K562 (cell line): ENCODE results near the gene SYF2. TPM values are rescaled to one million over a fixed set of nuclear protein-coding genes. Genes with fewer than 3 reads are reported as not detected.

ENCODE experiments used
- ELF1 ChIP-seq: fragments of 200-800 bp; sonication (Bioruptor generic); IDR thresholded peaks from 2 replicates; pipeline ENCODE4 v1.6.1; 2016; ENCODE audit warnings: missing genetic modification characterization, missing compliant biosample characterization
- ELF2 ChIP-seq: fragments of 250-450 bp; sonication (Bioruptor Pico); IDR thresholded peaks from 2 replicates; pipeline ENCODE4 v1.5.0; 2021; ENCODE audit warnings: mild to moderate bottlenecking
- EWSR1 ChIP-seq: fragments of 450-650 bp; IDR thresholded peaks from 2 replicates; pipeline ENCODE4 v1.6.1; 2018; ENCODE audit warnings: borderline replicate concordance, mild to moderate bottlenecking, low read depth, moderate library complexity; ENCODE audit not compliant: partially characterized antibody
- GATA2 ChIP-seq: sonication (generic); formaldehyde crosslinking; IDR thresholded peaks from 2 replicates; pipeline ENCODE4 v1.4.0; 2020; ENCODE audit warnings: mild to moderate bottlenecking, missing genetic modification reagents
- HMBOX1 ChIP-seq: sonication (generic); IDR thresholded peaks from 2 replicates; pipeline ENCODE4 v1.6.1; 2016
- ILK ChIP-seq: fragments of 450-650 bp; IDR thresholded peaks from 2 replicates; pipeline ENCODE4 v1.6.1; 2016; ENCODE audit warnings: missing genetic modification characterization, low read depth, mild to moderate bottlenecking, missing compliant biosample characterization, moderate library complexity, borderline replicate concordance
- JUN ChIP-seq, 2 experiments: sonication (generic) in 1 of 2; formaldehyde crosslinking in 1 of 2; IDR thresholded peaks; 2 replicates each; pipeline versions ENCODE4 v1.6.1 to v1.8.0; 2012 to 2022; ENCODE audit warnings: borderline replicate concordance in 2 of 2, mild to moderate bottlenecking in 2 of 2, improper control_type of control experiment in 1 of 2, low read depth in 1 of 2, low read length in 1 of 2, missing genetic modification reagents in 1 of 2
- JUND ChIP-seq, 2 experiments: IDR thresholded peaks; 2 replicates in 1 of 2; 3 replicates in 1 of 2; pipeline ENCODE4 v1.6.1; 2011; ENCODE audit warnings: borderline replicate concordance in 2 of 2, low read depth in 2 of 2, low read length in 2 of 2, improper control_type of control experiment in 1 of 2, missing biosample characterization in 1 of 2, missing genetic modification characterization in 1 of 2, missing genetic modification reagents in 1 of 2
- MAFG ChIP-seq: fragments of 450-650 bp; conservative IDR thresholded peaks from 2 replicates; pipeline ENCODE4 v1.6.1; 2016; ENCODE audit warnings: missing genetic modification characterization, missing compliant biosample characterization
- MAZ ChIP-seq, 2 experiments: fragments of 450-650 bp in 1 of 2; sonication (generic) in 1 of 2; formaldehyde crosslinking; IDR thresholded peaks in 1 of 2; conservative IDR thresholded peaks in 1 of 2; 2 replicates each; pipeline versions ENCODE4 v1.4.0 to v1.5.0; 2020; ENCODE audit warnings: mild to moderate bottlenecking in 1 of 2, missing genetic modification reagents in 1 of 2
- MBD2 ChIP-seq: sonication (generic); IDR thresholded peaks from 2 replicates; pipeline ENCODE4 v1.6.1; 2016; ENCODE audit warnings: low read depth, borderline replicate concordance
- MCM5 ChIP-seq: fragments of 450-650 bp; IDR thresholded peaks from 2 replicates; pipeline ENCODE4 v1.6.1; 2016; ENCODE audit warnings: low read depth
- NCOA6 ChIP-seq: fragments of 450-650 bp; IDR thresholded peaks from 2 replicates; pipeline ENCODE4 v1.6.1; 2017; ENCODE audit warnings: mild to moderate bottlenecking
- NFIC ChIP-seq: fragments of 450-650 bp; IDR thresholded peaks from 2 replicates; pipeline ENCODE4 v1.6.1; 2017; ENCODE audit warnings: mild to moderate bottlenecking, inconsistent platforms
- NRF1 ChIP-seq, 2 experiments: fragments of 450-650 bp; IDR thresholded peaks in 1 of 2; conservative IDR thresholded peaks in 1 of 2; 2 replicates each; pipeline ENCODE4 v1.6.1; 2014; ENCODE audit warnings: mild to moderate bottlenecking in 2 of 2
- PTBP1 ChIP-seq: fragments of 200-400 bp; formaldehyde crosslinking; IDR thresholded peaks from 2 replicates; pipeline ENCODE4 v1.6.1; 2017; ENCODE audit warnings: low read depth, low read length
- RBM15 ChIP-seq: fragments of 200-400 bp; formaldehyde crosslinking; IDR thresholded peaks from 2 replicates; pipeline ENCODE4 v1.6.1; 2018; ENCODE audit warnings: mild to moderate bottlenecking, low read length, moderate library complexity; ENCODE audit not compliant: insufficient read depth
- SRSF3 ChIP-seq: fragments of 200-400 bp; formaldehyde crosslinking; IDR thresholded peaks from 2 replicates; pipeline ENCODE4 v1.6.1; 2016; ENCODE audit warnings: mild to moderate bottlenecking, low read length, moderate library complexity; ENCODE audit not compliant: insufficient read depth
- TEAD1 ChIP-seq, 2 experiments: fragments of 450-650 bp in 1 of 2; sonication (generic) in 1 of 2; formaldehyde crosslinking; IDR thresholded peaks; 2 replicates each; pipeline versions ENCODE4 v1.4.0 to v1.8.0; 2020 to 2022; ENCODE audit warnings: mild to moderate bottlenecking in 2 of 2, missing genetic modification reagents in 1 of 2
- ZNF436 ChIP-seq: fragments of 250-450, 450-650 bp; sonication (Bioruptor Pico); formaldehyde crosslinking; IDR thresholded peaks from 2 replicates; pipeline ENCODE4 v1.7.0; 2020; ENCODE audit warnings: mild to moderate bottlenecking
- ZNF699 ChIP-seq: fragments of 250-450 bp; sonication (Bioruptor Pico); IDR thresholded peaks from 2 replicates; pipeline ENCODE4 v1.8.0; 2021; ENCODE audit warnings: mild to moderate bottlenecking, moderate library complexity; ENCODE audit not compliant: insufficient replicate concordance
- polyA plus RNA-seq, 8 experiments: library from polyadenylated mRNA; depleted of rRNA in 4 of 8; stranded (reverse) in 5 of 8; unstranded in 3 of 8; fragments of >200 nt; fragmentation: Nextera tagmentation in 2 of 8; fragmentation: Illumina TruSeq in 1 of 8; extraction: Ambion mirVana in 2 of 8; extraction: Trizol in 1 of 8; gene quantifications; 2 replicates each; pipeline versions ENCODE4 v1.2.1 to v1.2.3, GENCODE V29; 2011 to 2014; ENCODE audit warnings: inconsistent platforms in 1 of 8, missing spikeins in 1 of 8
- total RNA-seq, 7 experiments: library from RNA; depleted of rRNA in 6 of 7; stranded (reverse); fragments of >200 nt in 6 of 7; fragmentation: Illumina TruSeq in 2 of 7; extraction: Trizol in 2 of 7; gene quantifications; 2 replicates each; pipeline versions ENCODE4 v1.2.1 to v1.2.3, GENCODE V29; 2011 to 2021; ENCODE audit warnings: low replicate concordance in 1 of 7
- TF ChIP-seq, protein P1 (sequence below): sonication (generic); formaldehyde crosslinking; IDR thresholded peaks from 2 replicates; pipeline ENCODE4 v1.8.0; 2023; ENCODE audit warnings: mild to moderate bottlenecking, missing genetic modification reagents

Gene SYF2
- total and polyA plus RNA-seq, 9 of the 15 experiments (the other 6 are each of a cell fraction or from before 2014, with no cell fraction given): 20.9 to 69.0 (median 43.2) TPM

DNA sequence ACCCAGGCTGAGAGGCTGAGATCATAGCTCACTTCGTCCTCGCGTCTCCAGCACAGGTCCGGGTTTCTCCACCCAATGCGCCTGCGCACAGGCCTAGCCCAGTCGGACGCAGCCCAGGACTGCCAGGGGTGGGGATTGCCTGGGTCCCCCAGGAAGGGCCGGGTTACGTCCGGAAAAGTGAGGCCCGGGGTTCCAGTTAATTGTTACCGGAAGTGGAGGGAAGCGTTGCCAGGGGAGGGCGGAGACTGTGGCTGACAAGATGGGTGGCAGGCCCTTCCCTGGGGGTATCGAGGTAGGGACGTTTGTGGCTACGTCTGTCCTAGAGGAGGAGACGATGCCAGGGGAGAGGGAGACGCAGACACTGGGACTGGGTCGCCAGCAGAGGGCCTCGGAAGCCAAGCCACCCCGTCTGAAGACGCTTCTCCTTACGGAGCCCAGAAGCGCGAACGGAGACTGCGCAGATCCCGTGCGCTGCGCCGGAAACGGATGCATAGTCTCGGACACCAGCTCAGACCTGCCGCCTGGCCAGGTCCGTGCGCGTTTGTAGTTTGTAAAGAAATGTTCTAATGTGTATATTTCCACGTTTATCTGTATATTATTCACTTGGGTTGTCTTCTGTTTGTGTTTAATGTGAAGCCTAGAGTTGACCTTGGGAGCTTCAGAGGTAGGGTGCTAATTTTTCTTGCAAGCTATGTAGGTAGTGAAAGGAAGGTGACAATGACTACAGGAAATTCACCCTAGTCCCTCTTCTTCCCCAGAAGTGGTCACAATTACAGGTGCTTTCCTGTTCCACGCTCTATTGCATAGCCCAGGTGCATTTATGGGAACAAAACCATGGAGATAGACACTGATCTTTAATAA, 7.6 kb upstream of the SYF2 start (continued):
- TF ChIP-seq HMBOX1 (no peak), MAFG (no peak), RBM15 (no peak), ELF1 (tag) (peak; percentile 91), NCOA6 (no peak), SRSF3 (no peak), EWSR1 (no peak), NRF1 (conservative IDR thresholded peaks at IDR 0.05 in 1 of 2, IDR thresholded peaks at IDR 0.05 in 1 of 2) (peak; percentile 97), ELF2 (peak; percentile 88), MBD2 (peak; percentile 32; the same call in 1 of the 2 replicates), JUND (IDR thresholded peaks at IDR 0.05; ENCODE audit: borderline replicate concordance, low read depth, low read length) (peak; percentile 44; the same call in 1 of the 2 replicates), JUND (tag; IDR thresholded peaks at IDR 0.05; ENCODE audit: borderline replicate concordance, low read depth, low read length) (peak; percentile 35; the same call in 1 of the 3 replicates), MCM5 (no peak), ZNF699 (no peak), ZNF436 (CRISPR knock-in tag) (peak; percentile 59; the same call in 1 of the 2 replicates), NFIC (peak; percentile 60; the same call in 1 of the 2 replicates), GATA2 (CRISPR knock-in tag) (no peak), ILK (no peak), MAZ (CRISPR knock-in tag; conservative IDR thresholded peaks at IDR 0.05 in 1 of 2, IDR thresholded peaks at IDR 0.05 in 1 of 2) (peak; percentile 60 to 83), TEAD1 (CRISPR knock-in tag; IDR thresholded peaks at IDR 0.05) (peak in 1 of 2 experiments; percentile 62; a peak in 1 of 4 replicates), PTBP1 (no peak), JUN (IDR thresholded peaks at IDR 0.05; ENCODE audit: borderline replicate concordance, low read depth, low read length) (no peak), JUN (CRISPR knock-in tag; IDR thresholded peaks at IDR 0.05; ENCODE audit: borderline replicate concordance) (no peak)
- TF ChIP-seq, protein P1, sequence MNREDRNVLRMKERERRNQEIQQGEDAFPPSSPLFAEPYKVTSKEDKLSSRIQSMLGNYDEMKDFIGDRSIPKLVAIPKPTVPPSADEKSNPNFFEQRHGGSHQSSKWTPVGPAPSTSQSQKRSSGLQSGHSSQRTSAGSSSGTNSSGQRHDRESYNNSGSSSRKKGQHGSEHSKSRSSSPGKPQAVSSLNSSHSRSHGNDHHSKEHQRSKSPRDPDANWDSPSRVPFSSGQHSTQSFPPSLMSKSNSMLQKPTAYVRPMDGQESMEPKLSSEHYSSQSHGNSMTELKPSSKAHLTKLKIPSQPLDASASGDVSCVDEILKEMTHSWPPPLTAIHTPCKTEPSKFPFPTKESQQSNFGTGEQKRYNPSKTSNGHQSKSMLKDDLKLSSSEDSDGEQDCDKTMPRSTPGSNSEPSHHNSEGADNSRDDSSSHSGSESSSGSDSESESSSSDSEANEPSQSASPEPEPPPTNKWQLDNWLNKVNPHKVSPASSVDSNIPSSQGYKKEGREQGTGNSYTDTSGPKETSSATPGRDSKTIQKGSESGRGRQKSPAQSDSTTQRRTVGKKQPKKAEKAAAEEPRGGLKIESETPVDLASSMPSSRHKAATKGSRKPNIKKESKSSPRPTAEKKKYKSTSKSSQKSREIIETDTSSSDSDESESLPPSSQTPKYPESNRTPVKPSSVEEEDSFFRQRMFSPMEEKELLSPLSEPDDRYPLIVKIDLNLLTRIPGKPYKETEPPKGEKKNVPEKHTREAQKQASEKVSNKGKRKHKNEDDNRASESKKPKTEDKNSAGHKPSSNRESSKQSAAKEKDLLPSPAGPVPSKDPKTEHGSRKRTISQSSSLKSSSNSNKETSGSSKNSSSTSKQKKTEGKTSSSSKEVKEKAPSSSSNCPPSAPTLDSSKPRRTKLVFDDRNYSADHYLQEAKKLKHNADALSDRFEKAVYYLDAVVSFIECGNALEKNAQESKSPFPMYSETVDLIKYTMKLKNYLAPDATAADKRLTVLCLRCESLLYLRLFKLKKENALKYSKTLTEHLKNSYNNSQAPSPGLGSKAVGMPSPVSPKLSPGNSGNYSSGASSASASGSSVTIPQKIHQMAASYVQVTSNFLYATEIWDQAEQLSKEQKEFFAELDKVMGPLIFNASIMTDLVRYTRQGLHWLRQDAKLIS: peak; percentile 85
